Measurements from ENCODE around the gene TMEM150B.

The TMEM150B gene

DNA sequence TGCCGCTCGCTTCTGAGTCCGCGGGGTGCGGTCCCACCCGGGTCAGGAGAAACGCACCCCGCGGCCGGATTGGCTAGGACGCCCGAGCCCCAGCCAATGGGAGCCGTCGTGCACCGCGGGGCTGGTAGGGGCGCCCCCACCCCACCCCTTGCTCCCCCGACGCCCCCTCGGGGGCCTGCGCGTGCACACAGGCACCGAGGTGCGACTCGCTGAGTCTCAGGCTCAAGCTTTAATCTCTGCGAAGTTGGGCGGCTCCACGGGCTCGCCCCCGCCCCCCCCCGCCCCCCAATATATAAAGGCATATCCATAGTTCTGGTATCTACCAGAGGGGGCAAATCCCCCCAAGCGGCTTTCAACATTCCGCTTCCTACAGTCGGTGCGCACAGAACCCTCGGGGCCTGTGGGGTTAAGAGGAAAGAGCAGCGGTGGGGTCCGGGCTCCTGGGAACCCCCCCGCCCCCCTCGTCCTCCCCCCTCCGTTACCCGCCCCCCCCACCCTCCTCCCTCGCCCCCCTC lies 29.6 kb upstream of the TMEM150B start, which contains the start of gene COX6B2:
Gene COX6B2 (minus strand): TSS at position 22 of the 515 bp plus-strand sequence. CDS start 198 bp downstream, outside the sequence.
- no peak for DNase-seq (ENCODE audit: low read depth)

DNA sequence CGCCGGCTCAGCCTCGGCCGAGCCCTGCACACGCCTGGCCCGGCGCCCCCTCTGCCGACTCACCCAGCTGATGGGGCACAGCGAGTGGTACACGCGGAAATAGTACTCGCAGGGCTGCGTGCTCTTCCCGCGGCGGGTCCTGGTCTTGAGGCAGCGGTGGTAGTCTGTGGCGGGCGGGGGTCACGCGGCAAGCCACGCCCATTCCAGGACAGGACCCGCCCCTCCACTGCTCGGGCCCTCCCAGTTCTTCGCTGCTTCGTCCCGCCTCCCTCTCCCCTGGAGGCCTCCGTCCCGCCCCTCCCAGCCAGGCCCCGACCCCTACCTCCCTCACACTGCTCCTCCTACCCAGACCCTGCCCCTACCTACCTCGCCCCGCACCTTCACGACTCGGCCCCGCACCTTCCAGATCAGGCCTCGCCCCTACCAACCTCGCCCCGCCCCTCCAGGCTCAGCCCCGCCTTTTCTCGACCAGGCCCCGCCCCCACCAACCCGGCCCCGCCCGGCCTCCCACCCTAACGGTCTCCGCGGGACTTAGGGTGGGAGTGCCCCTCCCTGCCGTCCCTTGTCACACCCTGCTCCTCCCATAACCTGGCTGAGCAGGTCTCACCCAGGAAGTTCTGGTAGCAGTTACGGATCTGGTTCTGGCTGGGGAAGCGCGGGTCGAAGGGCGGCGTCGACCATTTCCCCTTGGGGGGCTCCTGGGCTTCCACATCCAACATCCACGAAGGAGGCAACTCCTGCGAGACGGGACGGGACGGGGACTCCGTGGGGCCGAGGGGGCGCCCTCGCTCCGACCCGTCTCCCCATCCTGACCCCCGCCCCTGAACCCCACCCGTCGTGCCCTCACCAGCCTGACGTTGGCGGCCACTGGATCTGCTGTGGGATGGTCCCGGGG lies 28.9 kb upstream of the TMEM150B start:
- no peak for DNase-seq (ENCODE audit: low read depth)

- no peak for DNase-seq (ENCODE audit: low read depth)
Measured at GRCh38 chr19:55353356-55353802, 28.2 kb upstream of the TMEM150B start.

DNA sequence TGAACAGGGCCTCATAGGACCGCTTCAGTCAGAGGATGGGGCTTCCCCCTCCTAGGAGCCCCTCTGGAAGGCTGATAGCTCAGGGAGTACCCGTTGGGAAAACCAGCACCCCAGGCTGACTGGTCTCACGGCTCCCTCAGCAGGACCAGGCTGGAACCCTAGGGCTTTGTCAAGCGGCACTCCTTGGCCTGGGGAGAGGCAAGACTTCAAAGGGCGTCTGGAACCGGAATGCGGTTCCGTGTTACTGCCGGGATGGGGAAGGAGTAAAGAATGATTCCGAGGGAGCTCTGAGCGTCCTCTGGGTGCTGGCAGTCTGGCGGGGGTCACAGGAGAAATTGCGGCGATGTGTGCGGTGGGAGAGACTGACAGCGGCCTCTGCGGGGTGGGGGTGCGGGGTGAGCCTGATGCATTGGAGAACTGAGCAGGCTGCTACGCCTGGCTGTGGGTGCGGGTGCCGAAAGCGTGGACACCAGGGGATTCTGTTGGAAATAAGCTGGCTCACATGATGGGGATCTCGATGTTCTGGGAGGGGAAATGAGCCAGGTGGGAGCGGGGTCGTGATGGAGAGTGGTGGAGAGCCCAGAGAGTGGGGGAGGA lies 27.5 kb upstream of the TMEM150B start:
- DNase-seq (ENCODE audit: low read depth), result no peak

DNA sequence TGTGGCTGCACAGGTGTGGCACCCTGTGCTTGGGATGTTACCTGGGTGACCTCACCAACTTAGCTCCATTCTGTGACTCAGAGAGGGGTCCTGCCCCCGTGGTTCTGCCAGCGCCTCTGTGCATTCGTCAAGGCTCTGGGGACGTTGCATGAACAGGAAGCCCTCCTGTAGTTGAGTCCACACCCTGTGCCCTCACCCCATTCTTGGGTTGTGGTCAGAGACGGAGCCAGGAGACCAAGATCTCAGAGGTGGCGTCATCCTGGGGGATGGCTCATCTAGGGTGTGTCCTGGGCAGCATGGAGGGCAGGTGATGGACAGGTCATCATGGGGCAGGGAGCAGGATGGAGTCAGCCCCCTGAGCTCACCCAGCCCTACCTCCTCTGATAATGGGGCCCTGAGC lies 26.9 kb upstream of the TMEM150B start:
- no peak for DNase-seq (ENCODE audit: low read depth)

DNA sequence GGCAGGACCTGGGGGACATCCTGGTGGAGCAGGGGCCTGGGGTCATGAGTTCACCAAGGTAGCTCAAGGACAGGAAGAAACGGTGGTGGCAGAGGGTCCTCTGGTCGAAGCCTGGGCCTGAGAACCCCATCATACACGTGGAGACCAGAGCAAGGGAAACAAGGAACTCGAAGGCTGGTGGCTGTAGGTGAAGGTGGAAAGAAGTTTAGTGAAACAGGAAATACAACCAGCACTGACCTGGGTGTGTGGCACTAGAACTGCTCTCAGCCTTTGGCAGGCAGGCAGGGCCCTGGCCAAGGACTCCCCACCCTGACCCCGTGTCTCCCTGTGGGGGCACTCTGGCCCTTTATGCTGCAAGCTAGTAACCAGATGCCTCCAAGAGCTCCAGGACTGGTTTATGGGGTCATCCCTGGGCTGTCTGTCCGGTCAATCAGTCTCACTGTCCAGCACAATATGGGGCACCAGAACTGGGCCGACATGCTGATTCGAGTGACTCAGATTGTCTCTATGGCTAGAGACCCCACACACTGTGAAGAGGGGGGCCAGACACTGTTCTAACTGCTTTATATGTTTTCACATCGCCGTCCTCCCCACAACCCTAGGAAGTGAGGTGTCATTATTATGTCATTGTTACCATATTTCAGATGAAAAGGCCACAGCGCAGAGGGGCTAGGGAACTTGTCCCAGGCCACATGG lies 25.6 kb upstream of the TMEM150B start:
- no peak for DNase-seq (ENCODE audit: low read depth)

GRCh38 chr19:55348317-55349034 lies 23.3 kb upstream of the TMEM150B start:
- DNase-seq (ENCODE audit: low read depth), result no peak

DNA sequence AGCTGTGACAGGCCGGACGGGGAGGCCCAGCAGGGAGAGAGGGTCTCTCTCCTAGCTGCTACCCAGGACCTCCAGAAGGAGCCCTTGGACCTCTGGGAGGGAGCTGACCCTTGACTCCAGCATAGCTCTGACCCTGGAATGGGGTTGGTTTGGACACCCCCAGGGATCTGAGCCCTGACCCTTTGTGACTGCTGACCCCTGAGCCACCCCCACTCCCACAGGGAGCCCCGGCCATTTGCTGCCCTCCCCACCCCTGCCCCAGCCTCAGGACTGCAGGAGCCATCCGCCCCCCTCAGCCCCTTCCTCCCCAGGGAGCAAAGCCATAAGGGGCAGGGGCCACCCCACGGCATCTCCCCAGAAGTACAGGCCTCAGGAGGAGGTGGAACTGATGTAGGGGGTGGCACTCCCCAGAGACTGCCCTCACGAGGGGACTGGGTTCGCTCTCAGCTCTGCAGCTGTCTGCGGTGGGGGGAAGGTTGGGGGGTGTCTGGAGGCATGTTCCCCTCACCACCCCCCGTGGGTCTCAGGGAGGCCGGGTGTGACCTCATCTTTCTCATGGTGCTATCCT lies 22.4 kb upstream of the TMEM150B start:
- no peak for DNase-seq (ENCODE audit: low read depth)

DNA sequence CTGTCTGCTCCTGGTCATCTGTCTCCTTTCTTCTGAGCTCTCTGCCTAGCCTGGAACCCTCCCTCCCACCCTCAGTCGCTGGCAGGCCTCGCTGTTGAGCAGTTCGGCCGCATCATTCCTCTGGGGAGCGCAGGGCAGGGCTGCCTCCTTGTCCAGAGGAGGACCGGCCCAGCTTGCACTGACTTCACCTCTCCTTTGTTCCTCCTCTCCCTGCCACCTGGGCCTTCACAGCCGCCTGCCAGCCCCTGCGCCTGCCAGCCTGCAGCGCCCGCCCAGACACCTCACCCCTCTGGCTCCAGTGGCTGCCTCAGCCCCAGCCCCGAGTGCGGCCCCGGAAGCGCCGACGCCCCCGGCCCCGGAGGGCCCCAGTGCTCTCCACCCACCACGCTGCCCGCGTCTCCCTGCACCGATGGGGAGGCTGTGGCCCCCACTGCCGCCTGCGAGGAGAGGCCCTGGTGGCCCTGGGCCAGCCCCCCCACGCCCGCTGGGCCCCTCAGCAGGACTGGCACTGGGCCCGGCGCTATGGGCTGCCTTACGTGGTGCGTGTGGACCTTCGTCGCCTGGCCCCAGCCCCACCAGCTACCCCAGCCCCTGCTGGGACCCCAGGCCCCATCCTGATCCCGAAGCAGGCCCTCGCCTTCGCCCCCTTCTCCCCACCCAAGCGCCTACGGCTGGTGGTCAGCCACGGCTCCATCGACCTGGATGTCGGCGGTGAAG lies 21.7 kb upstream of the TMEM150B start:
- DNase-seq (ENCODE audit: low read depth), result no peak

- DNase-seq (ENCODE audit: low read depth), result no peak
Measured at GRCh38 chr19:55345818-55346724, 20.9 kb upstream of the TMEM150B start.

DNA sequence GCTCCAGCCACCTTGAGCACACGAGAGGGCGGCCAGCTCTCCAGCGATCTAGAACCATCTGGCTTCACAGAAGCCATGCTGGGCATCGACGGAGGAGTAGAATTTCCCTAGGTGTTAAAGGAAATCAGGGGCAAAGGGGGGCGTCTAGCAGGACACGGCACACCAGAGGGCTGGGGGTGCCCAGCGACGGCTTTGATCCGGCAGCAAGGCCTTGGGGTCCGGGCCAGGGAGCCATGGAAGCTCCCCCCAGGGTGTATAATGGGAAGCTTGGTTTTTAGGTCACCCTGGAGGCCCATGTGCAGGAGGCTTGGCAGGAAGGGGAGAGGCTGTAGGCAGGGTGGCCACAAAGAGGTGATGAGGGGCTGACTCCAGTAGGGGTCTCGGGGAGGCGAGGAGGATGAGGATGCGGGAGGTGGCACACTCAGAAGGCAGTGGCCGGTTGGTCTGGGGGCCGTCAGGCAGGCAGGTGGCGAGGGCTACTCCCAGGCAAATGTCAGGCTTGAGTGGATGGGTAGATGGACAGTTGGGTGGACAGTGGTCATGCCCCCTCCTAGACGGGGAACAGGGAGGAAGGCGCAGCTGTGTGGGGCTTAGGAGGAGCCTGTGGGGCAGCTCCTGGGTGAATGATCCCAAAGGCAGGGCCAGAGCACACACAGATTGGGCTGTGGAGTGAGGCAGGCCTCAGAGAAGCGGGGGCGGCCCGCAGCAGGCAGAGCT lies 20.1 kb upstream of the TMEM150B start:
- DNase-seq (ENCODE audit: low read depth), result no peak

- DNase-seq (ENCODE audit: low read depth), result no peak
Measured at GRCh38 chr19:55344444-55344843, 19.3 kb upstream of the TMEM150B start.

- DNase-seq (ENCODE audit: low read depth), result no peak
Measured at GRCh38 chr19:55341595-55342531, 16.7 kb upstream of the TMEM150B start.

GRCh38 chr19:55341171-55341588 lies 16.0 kb upstream of the TMEM150B start:
- DNase-seq (ENCODE audit: low read depth), result no peak

- DNase-seq (ENCODE audit: low read depth), result no peak
Measured at GRCh38 chr19:55340784-55341147, 15.6 kb upstream of the TMEM150B start.

GRCh38 chr19:55339889-55340783 lies 15.0 kb upstream of the TMEM150B start:
- DNase-seq (ENCODE audit: low read depth), result no peak
